NCI-H2081 (cell line): ENCODE data around the gene UGT2B7.
"Not testable (repeated sequence)": the region's sequence is repeated elsewhere in the genome, so short reads cannot be mapped to it uniquely, and the experiment has no call there.

Experiments
- DNase-seq, 2 experiments: peaks; one replicate each; lab custom pipeline; 2025; lab: John Stamatoyannopoulos, UW

The UGT2B7 gene

DNA sequence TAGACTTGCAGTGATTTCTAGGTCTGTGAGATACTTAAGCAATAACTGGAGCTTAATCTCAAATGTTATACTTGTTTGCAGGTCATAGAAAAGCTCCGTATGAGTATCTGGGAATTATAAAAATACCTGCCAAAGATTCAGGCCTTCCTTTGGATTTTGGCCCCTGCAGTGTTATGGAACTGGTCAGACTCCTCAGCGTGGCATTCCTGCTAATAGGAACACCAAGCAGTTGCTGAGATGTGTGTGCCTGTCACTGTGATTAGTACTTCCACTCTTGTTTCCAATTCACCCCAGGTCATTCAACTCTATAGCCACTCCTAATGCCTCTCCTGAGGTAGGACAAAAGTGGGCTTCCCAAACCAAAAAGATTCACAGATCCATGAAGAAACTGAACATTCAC is 7.8 kb upstream of the UGT2B7 start:
- DNase-seq = no peak

DNA sequence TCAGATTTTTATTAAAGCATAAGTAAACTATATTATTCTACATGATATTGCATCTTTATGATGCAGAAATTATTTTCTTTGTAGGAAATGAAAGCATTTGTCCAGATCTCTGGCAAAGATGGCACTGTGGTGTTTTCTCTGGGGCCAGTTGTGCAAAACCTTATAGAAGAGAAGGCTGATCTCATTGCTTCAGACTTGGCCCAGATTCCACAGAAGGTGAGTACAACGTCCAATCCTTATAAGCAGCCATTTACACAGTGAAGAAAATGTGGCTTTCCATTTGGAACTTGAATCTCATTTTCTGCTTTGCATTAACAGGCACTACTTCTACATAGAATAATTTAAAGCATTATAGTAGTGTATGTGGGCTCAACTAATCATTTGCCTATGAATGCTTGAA is 6.9 kb upstream of the UGT2B7 start:
- DNase-seq = no peak

GRCh38 chr4:69092190-69092589 is 4.1 kb upstream of the UGT2B7 start:
- peak; percentile 18 to 83 for DNase-seq

- DNase-seq = no peak
These were observed 3.2 kb upstream of the UGT2B7 start for GRCh38 chr4:69092980-69093568.

DNA sequence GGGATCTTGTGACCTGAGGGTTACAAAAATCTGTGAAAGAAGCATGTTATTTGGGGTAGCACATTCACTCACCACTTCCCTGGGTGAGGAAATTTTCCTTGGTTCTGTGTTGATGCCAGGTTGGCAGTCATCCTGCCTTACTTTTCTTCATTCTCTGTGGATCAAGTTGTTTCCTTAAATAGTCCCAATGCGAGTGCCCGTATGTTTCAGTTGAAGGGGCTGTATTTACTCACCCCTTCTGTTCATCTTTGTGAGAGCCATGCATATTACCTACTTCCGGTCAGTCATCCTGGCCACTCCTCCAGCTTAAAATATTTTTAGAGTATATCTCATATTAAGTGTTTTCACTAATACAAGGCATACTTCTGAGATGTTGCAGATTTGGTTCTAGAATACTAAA is 2.6 kb upstream of the UGT2B7 start:
- DNase-seq = no peak

DNA sequence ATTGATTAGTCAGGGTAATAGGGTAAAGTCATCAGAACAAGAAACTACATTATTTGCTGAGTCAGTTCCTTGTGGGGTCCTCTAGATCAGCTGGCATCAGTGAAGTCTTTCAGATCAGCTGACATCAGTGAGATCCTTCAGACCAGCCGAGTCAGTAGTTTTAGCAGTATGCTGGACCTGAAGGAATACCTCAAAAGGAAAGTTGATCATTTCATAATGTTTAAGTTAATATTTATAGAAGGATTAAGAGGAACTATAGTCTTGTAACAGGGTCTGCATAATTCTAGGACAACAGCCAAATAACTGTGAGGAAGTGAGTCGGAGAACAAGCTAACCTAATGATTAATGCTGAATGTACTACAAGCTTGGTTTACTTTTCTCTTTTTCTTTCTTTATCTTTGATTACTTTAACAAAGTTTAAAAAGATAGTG is 958 bp upstream of the UGT2B7 start:
- DNase-seq = no peak

DNA sequence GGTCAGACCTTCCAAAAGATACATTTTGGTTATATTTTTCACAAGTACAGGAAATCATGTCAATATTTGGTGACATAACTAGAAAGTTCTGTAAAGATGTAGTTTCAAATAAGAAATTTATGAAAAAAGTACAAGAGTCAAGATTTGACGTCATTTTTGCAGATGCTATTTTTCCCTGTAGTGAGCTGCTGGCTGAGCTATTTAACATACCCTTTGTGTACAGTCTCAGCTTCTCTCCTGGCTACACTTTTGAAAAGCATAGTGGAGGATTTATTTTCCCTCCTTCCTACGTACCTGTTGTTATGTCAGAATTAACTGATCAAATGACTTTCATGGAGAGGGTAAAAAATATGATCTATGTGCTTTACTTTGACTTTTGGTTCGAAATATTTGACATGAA is 536 bp downstream of the UGT2B7 start:
- DNase-seq = no peak

- no peak for DNase-seq
These were observed 2.2 kb downstream of the UGT2B7 start for GRCh38 chr4:69098470-69098869.

- no peak for DNase-seq
These were observed 3.6 kb downstream of the UGT2B7 start for GRCh38 chr4:69099910-69100309.

DNA sequence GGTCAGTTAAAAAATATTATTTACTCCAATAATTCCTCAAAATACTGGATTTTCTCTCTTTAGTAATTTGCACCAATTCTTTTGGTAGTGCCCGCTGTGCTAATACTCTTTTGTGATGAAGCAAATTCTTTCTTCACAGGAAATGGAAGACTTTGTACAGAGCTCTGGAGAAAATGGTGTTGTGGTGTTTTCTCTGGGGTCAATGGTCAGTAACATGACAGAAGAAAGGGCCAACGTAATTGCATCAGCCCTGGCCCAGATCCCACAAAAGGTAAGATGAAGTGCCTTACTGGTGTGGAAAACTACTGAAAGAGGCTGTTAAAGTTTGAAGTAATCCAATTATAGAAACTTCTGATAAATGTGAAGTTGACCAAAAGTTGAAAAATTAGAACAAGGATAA is 6.4 kb downstream of the UGT2B7 start:
- DNase-seq = not testable (repeated sequence)

DNA sequence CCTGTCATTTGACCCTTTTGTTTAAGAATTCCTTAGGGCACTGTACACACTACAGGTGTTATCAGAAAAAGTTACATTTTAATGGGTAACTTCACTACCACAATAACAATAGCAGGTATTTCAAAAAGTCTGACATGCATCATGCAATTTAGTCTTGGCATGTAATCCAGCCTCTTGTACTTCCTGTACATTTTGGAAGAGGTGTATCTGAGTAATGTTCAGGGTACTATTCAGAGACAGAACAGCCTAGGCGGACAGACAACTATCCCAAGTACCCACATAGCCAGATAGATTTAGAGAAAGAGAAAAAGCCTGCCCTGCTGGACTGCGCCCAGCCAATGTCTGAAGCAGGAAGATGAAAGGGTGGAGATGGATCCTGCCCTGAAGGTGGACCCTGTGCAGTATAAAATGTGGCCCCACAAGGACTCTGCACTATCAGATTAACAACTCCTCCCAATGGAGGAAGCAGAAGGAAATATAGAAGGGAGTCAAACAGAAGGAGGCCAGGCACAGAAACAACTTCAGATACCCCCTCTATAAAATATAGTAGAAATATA is 8.5 kb downstream of the UGT2B7 start:
- DNase-seq = no peak

GRCh38 chr4:69115151-69115850 is 19.0 kb downstream of the UGT2B7 start:
- DNase-seq = not testable (repeated sequence)

- no peak for DNase-seq
These were observed 19.6 kb downstream of the UGT2B7 start for GRCh38 chr4:69115851-69116213.

DNA sequence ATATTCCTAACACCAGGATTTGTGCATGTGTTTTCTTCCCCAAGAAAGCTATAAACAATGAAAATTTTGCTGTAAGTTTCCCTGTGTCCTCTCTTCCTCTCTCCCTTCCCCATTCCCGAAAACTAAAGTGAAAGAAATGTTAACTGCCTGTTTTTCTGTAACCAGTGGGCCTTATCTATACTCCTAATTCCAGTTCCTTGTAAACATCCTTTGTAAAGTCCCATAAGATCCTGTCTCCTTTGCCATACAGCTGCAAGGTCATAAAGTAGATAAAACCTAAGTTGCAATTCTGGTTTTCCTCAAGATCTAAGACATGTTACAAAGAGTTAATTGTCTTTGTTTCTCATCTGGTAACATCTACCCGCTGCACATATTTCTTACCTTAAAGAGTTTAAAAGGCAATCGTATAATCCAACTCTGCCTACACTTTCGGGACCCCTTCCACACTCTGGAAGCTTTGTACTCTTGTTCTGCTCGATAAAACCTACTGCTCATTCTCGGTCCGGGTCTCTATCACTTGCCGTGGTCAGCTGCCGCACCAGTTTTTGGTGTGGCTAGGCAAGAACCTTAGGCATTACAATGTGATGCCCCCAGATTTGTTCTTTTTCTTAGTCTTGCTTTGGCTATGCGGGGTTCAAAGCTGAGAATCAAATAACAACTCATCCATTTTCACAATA is 20.5 kb downstream of the UGT2B7 start:
- DNase-seq = no peak

GRCh38 chr4:69120870-69121269 is 24.6 kb downstream of the UGT2B7 start:
- no peak for DNase-seq

GRCh38 chr4:69122476-69122875 is 26.2 kb downstream of the UGT2B7 start:
- DNase-seq = no peak

- DNase-seq = no peak
These were observed 28.7 kb downstream of the UGT2B7 start for GRCh38 chr4:69124941-69125340.

DNA sequence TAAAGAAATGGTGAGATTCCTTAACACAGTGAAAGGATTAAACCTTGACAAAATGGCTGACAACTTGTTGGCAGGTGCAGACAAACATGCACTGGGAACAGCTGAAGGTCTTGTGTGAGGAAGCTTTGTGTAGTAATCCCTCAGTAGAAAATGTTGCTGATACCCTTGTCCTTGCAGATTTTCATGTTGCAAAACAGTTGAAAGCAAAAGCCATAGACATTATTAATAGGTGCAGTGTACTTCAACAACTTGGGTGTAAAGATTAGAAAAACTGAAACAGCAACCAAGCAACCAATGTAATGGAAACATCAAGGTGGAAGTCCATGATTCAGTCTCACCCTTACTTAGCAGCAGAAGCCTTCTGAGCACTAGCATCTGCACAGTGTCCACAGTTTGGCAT is 29.8 kb downstream of the UGT2B7 start:
- DNase-seq = no peak

- no peak for DNase-seq
These were observed 37.7 kb downstream of the UGT2B7 start for GRCh38 chr4:69133993-69134392.

GRCh38 chr4:69134471-69134870 is 38.2 kb downstream of the UGT2B7 start:
- no peak for DNase-seq

DNA sequence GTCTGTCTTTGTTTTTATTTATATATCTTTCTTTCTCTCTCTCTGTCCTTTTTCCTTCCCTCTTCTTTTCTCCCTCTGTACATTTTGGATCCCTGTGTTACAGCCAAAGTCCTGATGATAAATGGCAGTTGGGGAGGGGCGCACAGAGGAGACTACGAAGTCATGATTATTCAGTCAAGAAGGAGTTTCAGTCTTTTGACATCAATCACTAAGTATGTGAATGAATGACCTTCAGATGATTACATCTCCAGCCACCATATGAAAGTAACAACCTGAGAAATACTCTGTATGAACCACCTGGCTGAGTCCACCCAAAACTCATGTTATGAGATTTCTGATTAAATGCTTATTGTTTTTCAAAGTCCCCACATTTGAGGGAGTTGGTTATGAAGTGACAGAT is 45.0 kb downstream of the UGT2B7 start:
- no peak for DNase-seq

DNA sequence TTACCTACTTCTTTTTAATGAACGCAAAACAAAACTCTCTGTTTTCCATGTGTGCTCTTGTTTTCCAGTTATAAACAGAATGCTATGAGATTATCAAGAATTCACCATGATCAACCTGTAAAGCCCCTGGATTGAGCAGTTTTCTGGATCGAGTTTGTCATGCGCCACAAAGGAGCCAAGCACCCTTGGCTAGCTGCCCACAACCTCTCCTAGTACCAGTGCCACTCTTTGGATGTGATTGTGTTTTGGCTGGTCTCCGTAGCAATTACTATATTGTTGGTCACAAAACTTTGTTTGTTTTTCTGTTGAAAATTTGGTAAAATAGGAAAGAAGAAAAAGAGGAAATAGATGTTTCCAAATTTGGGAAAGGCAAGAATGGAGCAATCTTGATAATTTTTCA is 51.1 kb downstream of the UGT2B7 start:
- DNase-seq = peak; percentile 25 to 63

- DNase-seq = no peak
These were observed 57.7 kb downstream of the UGT2B7 start for GRCh38 chr4:69154021-69154420.
